ENCODE results near the gene RBL2. TPM values are rescaled to one million over a fixed set of nuclear protein-coding genes. Genes with fewer than 3 reads are reported as not detected.

Gene RBL2
- total and polyA plus RNA-seq, 9 donors = 48.0 to 88.7 (median 71.7) TPM

DNA sequence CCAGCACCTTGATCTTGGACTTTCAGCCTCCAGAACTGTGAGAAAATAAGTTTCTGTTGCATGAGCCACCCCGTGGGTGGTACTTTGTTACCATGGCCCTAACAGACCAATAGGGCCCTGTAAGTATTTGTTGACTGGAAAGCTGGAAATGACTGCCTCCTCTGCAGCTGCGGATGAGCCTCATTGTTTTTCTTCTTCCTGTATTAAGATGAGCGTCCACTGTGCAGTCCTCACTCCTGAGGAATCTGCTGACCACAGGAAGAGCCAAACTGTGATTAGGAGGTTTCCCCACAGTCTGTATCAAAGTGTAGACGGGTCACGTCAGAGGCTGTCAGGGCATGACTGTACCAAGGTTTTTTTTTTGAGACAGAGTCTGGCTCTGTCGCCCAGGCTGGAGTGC, 81.0 kb downstream of the RBL2 start:
- Histone ChIP-seq H3K27ac (no peak overlapping the region), H3K9me3 (no peaks in the 10 kb centered on the region), H3K36me3 (no peaks in the 10 kb centered on the region), H3K4me1 (ENCODE audit: insufficient read depth) (no peaks in the 10 kb centered on the region), H3K27me3 (no peaks in the 10 kb centered on the region), H3K4me3 (no peak overlapping the region)
- WGBS, 3 donors = 78 to 82% (median 78%) methylated on average over 6 of the region's 6 CpGs
- TF ChIP-seq, protein P1, sequence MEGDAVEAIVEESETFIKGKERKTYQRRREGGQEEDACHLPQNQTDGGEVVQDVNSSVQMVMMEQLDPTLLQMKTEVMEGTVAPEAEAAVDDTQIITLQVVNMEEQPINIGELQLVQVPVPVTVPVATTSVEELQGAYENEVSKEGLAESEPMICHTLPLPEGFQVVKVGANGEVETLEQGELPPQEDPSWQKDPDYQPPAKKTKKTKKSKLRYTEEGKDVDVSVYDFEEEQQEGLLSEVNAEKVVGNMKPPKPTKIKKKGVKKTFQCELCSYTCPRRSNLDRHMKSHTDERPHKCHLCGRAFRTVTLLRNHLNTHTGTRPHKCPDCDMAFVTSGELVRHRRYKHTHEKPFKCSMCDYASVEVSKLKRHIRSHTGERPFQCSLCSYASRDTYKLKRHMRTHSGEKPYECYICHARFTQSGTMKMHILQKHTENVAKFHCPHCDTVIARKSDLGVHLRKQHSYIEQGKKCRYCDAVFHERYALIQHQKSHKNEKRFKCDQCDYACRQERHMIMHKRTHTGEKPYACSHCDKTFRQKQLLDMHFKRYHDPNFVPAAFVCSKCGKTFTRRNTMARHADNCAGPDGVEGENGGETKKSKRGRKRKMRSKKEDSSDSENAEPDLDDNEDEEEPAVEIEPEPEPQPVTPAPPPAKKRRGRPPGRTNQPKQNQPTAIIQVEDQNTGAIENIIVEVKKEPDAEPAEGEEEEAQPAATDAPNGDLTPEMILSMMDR (IDR thresholded peaks at IDR 0.05) = no peak
- TF ChIP-seq POLR2A (IDR thresholded peaks at IDR 0.05) (no peak), EP300 (IDR thresholded peaks at IDR 0.05) (no peak)
- intact Hi-C loops (cut with DNase I) = no loop called here
- no peak for DNase-seq

DNA sequence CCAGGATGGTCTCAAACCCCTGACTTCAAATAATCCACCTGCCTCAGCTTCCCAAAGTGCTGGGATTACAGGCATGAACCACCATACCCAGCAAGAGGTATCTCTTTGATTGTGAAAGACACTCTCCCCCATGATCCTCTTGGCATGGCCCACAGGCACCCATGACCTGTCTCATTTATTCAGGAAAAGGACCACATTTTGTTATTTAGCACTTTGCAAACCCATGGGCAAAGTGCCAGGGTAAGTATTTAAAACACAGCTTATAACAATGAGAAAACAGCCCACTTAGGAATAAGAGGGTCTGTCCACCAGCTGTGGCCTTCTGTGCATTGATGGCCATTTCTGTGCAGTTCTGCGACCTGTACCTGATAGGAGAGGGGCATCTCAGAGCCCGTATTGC, 81.5 kb downstream of the RBL2 start:
- TF ChIP-seq, protein P1 (IDR thresholded peaks at IDR 0.05) = no peak
- no peak for TF ChIP-seq POLR2A (IDR thresholded peaks at IDR 0.05)
- H3K27ac ChIP-seq = no peak overlapping the region
- intact Hi-C loops (cut with DNase I) = no loop called here
- no peaks in the 10 kb centered on the region for H3K4me1 ChIP-seq (ENCODE audit: insufficient read depth)
- WGBS, 3 donors = 53 to 72% (median 62%) methylated on average over 2 of the region's 2 CpGs
- H3K4me3 ChIP-seq = no peak overlapping the region
- no peaks in the 10 kb centered on the region for H3K27me3 ChIP-seq
- DNase-seq = no peak
- no peaks in the 10 kb centered on the region for H3K36me3 ChIP-seq
- no peaks in the 10 kb centered on the region for H3K9me3 ChIP-seq

DNA sequence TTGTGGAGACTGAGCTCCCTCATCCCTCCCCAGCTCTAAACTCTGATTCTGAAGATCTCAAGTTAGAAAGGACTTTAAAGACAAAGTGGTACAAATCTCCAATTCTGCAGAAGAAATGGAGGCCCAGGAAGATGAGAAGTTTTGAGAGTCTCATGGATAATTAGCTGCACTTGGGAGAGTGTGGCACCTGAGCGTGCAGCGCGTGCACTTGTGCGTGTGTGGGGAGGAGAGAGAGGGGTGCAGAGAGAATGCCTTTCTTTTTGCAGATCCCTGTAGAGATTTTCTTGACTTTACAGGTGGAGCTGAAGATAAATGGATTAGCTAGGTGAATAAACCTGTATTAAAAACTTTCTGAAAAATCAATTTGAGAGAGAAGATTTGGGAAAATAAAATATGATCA, 83.6 kb downstream of the RBL2 start:
- intact Hi-C loops (cut with DNase I) = no loop called here
- TF ChIP-seq EP300 (IDR thresholded peaks at IDR 0.05) (no peak), POLR2A (IDR thresholded peaks at IDR 0.05) (no peak)
- TF ChIP-seq, protein P1 (IDR thresholded peaks at IDR 0.05) = no peak
- no peaks in the 10 kb centered on the region for H3K9me3 ChIP-seq
- H3K4me1 ChIP-seq (ENCODE audit: insufficient read depth) = no peaks in the 10 kb centered on the region
- no peak overlapping the region for H3K4me3 ChIP-seq
- H3K27me3 ChIP-seq = no peaks in the 10 kb centered on the region
- 93 to 98% (median 97%) methylated on average over 4 of the region's 4 CpGs for WGBS, 3 donors
- no peak overlapping the region for H3K27ac ChIP-seq
- DNase-seq = no peak
- no peaks in the 10 kb centered on the region for H3K36me3 ChIP-seq

DNA sequence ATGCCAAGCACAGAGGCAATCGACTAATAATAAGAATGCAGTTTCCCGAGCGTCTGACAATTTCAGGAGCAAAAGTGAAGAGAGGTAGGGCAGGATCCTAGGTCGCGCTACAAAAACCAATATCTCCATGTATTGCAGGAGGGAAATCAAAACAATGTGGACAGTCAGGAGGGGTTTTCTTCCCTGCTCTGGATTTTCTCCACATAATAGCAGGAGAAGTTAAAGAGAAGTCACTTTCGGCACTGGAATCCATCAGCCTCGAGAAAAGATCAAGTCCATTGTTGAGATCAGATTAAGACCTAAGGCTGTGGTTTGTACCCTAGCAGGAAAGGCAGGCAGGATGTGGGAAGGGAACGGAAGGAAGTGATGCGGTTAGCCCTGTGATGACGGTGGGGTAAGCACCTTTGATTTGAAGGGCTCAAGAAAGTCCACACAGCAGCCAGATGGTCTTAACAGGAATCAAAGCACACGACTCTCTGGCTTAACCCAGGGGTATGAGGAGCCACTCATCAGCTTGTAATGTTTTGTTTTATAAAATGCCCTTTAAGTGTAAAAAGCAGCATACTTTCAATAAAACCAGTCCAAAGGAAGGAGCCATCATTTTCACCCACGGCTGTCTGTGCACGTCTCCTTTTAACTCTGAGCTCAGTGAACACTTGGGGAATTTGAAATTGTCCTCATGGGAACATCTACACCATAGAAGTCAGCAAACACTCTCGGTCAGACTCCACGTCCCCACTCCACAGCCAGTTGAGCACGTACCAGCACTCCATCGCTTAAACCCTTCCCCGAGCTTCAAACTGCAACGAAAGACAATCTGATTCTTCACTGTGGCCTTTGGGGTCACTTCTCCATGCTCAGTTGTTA, 84.5 kb downstream of the RBL2 start:
- no peaks in the 10 kb centered on the region for H3K36me3 ChIP-seq
- H3K9me3 ChIP-seq = no peaks in the 10 kb centered on the region
- intact Hi-C loops (cut with DNase I) = no loop called here
- H3K4me1 ChIP-seq (ENCODE audit: insufficient read depth) = no peaks in the 10 kb centered on the region
- no peak for DNase-seq
- H3K27ac ChIP-seq = no peak overlapping the region
- no peaks in the 10 kb centered on the region for H3K27me3 ChIP-seq
- 81 to 84% (median 83%) methylated on average over 19 of the region's 19 CpGs for whole genome bisulfite sequencing, 3 donors
- TF ChIP-seq POLR2A (IDR thresholded peaks at IDR 0.05) (no peak), EP300 (IDR thresholded peaks at IDR 0.05) (peak; percentile 48)
- TF ChIP-seq, protein P1 (IDR thresholded peaks at IDR 0.05) = no peak
- no peak overlapping the region for H3K4me3 ChIP-seq

Measured in ovary (tissue), 9 donors.